GM19193 (cell line): ENCODE measurements around the gene GUCD1.
A peak's percentile ranks its signal among the peaks of the same experiment; 100 is the strongest.
"Not testable (repeated sequence)": the region's sequence is repeated elsewhere in the genome, so short reads cannot be mapped to it uniquely, and the experiment has no call there.

ENCODE experiments used
- POLR2A ChIP-seq: IDR thresholded peaks from 4 replicates; pipeline ENCODE4 v1.6.1; 2011; ENCODE audit not compliant: insufficient read depth, insufficient read length; ENCODE audit errors: extremely low read depth

Gene GUCD1

DNA sequence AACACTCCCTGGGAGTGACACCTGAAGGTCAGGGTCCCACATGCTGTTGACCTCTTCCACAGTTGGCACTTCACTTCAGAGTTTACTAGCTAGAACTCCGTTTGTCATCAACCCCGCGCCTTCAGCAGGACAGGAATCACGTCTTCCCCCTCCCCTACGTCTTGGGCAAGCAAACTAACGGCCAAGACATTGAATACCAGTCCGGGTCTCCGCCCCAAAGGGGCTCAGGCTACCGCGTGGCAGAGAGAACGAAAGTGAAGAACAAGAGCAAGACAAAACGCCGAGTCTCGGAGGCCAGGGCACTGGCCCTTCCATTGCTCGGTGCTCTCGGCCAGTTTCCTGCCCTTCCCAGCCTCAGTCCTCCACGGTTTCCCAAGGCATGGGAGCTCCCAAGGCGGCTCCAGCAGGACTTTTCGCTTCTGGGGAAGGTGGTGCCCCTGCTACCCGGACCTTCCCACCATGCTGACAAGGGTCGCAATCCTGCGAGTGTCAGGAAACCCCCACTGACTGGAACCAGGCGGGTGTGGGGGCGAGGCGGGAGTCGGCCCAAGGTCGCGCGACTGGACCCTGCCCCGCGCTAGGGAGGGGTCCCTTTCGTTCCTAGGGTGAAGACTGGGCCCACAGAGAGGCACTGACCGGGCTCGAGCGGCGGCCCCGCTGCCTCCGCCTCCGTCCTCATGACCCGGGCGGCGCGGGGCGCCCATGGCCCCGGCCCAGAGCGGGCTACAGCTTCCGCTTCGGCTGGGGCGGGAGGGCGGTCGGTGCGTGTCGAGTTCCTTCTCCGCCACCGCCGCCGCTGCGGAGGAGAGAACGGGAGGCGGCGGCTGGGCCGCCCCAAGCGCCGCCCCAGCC is at the start of gene GUCD1:
GUCD1 (minus strand) TSS at position 826 of the 852 bp plus-strand sequence; CDS start at position 679, 147 bp downstream.
- TF ChIP-seq POLR2A, result peak; percentile 26

DNA sequence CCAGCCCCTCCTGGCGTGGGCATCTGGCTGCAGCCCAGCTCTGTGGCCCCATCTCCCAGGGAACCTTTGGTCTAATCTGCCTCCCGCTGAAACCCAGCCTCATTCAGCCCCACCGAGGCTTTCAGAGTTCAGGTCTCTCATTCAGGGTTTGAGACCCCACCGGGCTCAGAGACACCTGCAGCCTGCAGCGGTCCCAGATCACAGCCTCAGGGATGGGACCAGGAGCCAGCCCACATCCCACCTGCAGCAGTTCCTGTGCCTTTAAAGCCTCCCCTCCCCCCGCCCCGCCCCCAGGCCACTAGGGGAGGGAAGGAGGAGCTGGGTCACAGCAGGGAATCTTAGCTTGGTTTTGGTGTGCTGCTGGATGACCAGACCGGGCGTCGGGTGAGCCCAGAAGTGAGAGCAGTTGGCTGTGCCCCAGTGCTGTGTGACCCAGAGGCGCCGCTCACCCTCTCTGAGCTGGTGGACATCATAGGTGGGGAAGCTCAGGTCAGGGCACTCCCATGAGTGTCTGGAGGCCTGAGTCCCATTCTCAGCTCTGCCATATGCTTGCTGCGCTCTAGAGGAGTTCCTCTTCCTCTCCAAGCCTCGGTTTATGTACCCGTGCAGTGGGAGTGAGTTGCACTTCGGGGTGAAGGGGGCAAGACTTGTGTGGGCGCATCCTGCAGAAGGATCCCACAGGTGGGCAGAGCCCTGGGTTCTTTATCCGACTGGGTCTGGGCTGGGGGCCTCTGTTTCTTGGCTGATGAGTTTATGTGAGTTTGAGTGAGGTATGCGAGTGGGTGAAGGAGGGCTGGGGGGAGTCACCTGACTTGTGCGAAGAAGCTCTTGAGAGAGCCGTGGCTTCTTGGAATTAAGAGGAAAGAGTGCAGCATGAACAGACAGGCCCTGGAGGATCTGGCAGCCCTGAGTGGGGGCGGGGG is 48.2 kb upstream of the GUCD1 start, which contains the start of gene GGT1:
GGT1 (plus strand) TSS at position 347 of the 923 bp plus-strand sequence. CDS start 7,889 bp downstream, outside the sequence.
- not testable (repeated sequence) for TF ChIP-seq POLR2A

- TF ChIP-seq POLR2A, result no peak
These were observed 46.5 kb upstream of the GUCD1 start for GRCh38 chr22:24601217-24602104.

GRCh38 chr22:24599514-24599913 is 44.6 kb upstream of the GUCD1 start:
- TF ChIP-seq POLR2A, result no peak

GRCh38 chr22:24595863-24596262 is 40.9 kb upstream of the GUCD1 start:
- TF ChIP-seq POLR2A, result no peak

DNA sequence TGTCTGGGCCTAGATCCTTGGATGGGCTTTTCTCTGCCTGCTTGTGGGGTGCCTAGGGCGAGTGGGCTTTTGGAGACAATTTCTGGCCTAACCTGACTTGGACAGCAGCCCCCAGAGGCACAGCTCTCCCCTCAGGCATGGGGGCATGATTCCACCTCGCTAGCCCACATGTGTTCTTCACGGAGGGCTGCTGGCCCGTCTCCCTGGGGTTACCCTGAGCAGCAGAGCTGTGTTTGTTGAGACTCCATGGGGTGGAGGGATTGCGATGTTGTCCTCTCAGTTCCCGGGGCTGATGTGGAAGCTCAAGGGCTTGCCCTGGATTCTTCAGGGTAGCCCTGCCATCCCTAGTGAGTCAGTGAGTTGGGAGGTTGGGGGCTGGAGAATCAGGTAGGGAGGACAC is 40.3 kb upstream of the GUCD1 start:
- TF ChIP-seq POLR2A, result no peak

- TF ChIP-seq POLR2A, result no peak
These were observed 39.7 kb upstream of the GUCD1 start for GRCh38 chr22:24594569-24595120.

- TF ChIP-seq POLR2A, result no peak
These were observed 39.1 kb upstream of the GUCD1 start for GRCh38 chr22:24593836-24594568.

GRCh38 chr22:24592851-24593558 is 38.1 kb upstream of the GUCD1 start, which contains the start of gene LRRC75B:
TSS of gene LRRC75B (minus strand) at chr22:24593073. CDS start at chr22:24593039, 34 bp downstream.
- peak; percentile 49 for TF ChIP-seq POLR2A

- no peak for TF ChIP-seq POLR2A
These were observed 37.3 kb upstream of the GUCD1 start for GRCh38 chr22:24592058-24592850.

DNA sequence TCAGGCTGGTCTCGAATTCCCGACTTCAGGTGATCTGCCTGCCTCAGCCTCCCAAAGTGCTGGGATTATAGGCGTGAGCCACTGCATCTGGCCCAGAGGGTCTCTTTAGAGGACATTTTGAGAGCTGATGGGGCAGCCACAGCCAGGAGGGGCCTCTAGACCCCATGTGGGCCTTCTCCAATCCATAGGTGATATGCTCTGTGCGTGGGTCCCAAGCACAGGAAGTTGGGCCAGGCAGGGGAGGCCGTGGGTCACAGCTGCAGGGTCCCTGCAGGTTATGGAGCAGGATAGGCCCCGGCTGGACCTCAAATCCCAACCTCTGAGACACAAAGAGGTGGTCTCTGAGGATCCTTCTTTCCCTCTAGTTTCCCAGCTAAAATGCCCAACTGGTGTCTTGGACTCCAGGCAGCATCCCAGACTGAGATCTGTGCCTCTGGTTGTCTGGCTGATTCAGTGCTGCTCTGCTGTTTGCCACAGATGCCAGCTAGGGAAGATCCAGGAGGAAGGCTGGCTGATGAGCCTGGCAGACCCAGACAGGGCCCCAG is 36.4 kb upstream of the GUCD1 start:
- TF ChIP-seq POLR2A, result no peak
